GM12891 (cell line): Measurements from ENCODE around the gene UCK2.

ENCODE experiments used
- DNase-seq: peaks from one replicate; pipeline ENCODE4 v3.0.0; 2011; ENCODE audit warnings: low spot score; ENCODE audit not compliant: insufficient read length
- FAIRE-seq: peaks from 2 replicates; lab custom pipeline; 2011; peaks lifted over from hg19 to GRCh38; lab: Jason Lieb, UNC
- PAX5 ChIP-seq: IDR thresholded peaks from 2 replicates; pipeline ENCODE4 v1.6.1; 2011; ENCODE audit warnings: low read length, moderate library complexity, mild to moderate bottlenecking; ENCODE audit not compliant: insufficient read depth, severe bottlenecking
- POLR2A ChIP-seq: IDR thresholded peaks from 2 replicates; pipeline ENCODE4 v1.6.1; 2011; ENCODE audit warnings: low read depth, low read length, control low read depth
- POLR2AphosphoS5 ChIP-seq: IDR thresholded peaks from 2 replicates; pipeline ENCODE4 v1.6.1; 2011; ENCODE audit warnings: low read depth, low read length, control low read depth
- POU2F2 ChIP-seq: IDR thresholded peaks from 2 replicates; pipeline ENCODE4 v1.6.1; 2011; ENCODE audit warnings: low read depth, mild to moderate bottlenecking, control low read depth, low read length, moderate library complexity
- SPI1 ChIP-seq: IDR thresholded peaks from 2 replicates; pipeline ENCODE4 v1.6.1; 2011; ENCODE audit warnings: low read depth, low read length, control low read depth
- TAF1 ChIP-seq: IDR thresholded peaks from 2 replicates; pipeline ENCODE4 v1.6.1; 2011; ENCODE audit warnings: low read depth, low read length, control low read depth

Gene UCK2

DNA sequence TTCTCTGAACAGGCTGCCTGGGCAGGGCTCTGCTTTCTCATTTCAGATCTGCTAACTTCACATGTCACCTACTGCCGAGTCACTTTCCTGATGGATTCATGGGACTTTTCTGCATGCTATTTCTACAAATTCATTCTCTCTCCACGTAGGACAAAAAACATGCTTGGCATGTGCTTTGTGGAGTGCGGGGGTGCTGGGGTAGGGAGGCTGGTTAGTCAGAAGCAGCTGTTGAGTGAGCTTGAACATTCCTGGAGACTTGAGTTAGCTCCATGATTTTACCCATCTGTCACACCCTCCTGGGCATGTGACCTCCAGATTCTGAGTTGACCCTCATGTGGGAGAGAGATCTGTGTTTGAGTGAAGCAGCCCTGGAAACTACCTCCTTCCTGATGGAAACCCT is 71.4 kb downstream of the UCK2 start:
- no peak for DNase-seq
- FAIRE-seq, result no peak
- TF ChIP-seq POLR2AphosphoS5 (no peak), PAX5 (no peak), POU2F2 (no peak), POLR2A (no peak), TAF1 (no peak), SPI1 (no peak)

DNA sequence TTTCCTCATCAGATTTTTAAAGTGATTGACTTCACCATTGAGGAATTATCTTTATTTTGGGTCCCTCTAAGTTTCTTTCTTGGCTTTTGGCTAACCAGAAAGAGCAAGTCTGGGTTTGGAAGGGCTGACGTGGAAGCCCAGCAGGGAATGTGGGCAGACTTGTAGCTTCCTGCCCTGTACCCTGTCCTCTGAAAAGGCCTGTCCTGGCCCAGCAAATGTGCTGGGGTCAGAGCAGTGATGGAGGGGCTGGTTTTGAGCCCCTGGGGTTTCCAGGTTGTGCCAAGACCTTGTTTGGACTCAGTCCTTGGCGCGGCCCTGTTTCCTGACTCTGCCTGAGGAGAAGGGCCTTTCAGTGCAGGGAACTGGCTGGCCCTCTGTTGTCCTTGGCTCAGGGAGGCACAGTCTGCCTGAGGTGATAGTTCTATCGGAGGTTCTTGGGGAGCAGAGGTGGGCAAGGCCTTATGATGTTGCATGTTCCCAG is 72.1 kb downstream of the UCK2 start:
- TF ChIP-seq PAX5 (no peak), POU2F2 (no peak), TAF1 (no peak), POLR2A (no peak), SPI1 (no peak), POLR2AphosphoS5 (no peak)
- FAIRE-seq (no peak), DNase-seq (no peak)

DNA sequence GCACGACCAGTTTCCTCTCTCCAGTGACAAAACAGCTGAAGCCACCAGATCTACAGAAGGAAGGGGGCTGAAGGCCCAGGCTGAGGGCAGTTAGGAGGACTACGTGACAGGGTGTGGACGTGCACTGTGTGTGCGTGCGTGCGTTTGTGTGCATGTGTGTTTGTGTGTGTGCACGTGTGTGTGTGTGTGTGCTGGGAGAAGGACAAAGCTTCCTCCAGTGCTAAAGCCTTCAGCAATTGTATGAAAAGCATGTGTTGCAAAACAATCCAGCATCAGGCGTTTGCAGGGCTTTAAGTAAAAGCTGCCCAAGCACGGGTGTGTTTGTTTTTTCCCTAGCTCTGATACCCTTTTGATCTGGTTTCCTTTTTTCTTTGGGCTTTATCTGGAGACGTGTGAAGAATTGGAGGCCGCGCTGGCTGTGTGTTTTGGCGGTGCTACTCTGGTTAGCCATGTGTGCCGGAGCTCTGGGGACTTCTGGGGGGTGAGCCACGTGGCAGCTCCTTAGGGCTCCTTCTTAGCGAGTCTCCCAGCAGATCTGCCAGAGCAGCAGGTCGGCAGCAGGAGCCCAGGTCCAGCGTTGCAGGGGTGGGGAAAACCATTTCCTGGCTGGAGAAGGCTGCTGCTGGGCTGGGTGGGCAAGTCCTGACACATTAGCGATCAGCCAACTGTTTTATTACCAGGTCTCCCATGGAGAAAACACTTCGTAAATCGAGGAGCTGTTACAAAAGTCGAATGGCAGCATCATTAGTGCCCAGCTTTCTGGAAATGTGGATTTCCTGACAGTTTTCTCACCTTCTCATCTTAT is 73.4 kb downstream of the UCK2 start:
- TF ChIP-seq TAF1 (no peak), POLR2A (no peak), POLR2AphosphoS5 (no peak), SPI1 (no peak), POU2F2 (no peak), PAX5 (no peak)
- FAIRE-seq (no peak), DNase-seq (no peak)

DNA sequence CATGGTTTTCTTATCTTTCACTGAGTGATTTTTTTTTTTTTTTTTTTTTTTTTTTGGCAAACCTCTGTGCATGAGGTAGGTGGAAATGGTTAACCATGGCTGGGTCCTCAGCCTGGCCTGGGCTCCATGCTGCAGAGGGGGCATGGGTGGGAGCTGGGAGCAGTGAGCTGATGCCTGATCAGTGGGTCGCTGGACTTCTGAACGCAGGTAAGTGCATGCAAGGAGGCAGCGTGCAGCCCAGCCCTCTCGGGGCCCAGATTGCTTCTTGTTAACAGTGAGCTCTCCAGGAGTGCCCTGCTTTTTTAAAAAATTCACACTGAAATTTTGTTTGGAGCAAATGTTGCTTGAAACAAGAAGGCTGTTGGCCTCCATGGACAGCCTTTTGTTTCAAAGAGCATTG is 75.2 kb downstream of the UCK2 start:
- TF ChIP-seq SPI1, result no peak
- TF ChIP-seq TAF1, result no peak
- TF ChIP-seq PAX5, result no peak
- no peak for TF ChIP-seq POLR2AphosphoS5
- no peak for TF ChIP-seq POU2F2
- no peak for TF ChIP-seq POLR2A
- FAIRE-seq (no peak), DNase-seq (no peak)

DNA sequence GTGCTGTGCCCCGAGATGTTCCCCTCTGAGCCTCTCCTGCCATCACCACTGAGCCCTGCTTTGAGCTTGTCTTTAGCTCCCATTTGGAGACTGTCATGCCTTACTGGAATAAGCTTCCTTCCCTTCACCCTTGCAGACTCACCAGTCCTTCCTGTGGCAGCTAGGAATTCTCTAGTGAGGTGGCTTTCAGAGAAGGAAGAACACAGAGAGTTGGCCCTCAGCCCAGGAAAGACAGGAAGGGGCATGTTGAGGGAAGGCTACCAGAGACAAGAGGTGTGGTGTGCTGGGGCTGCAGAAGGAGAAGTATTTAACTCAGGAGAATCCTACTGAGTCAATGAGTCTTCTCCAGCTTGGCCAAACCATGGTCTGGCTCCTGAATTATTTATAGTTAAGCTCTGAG is 76.3 kb downstream of the UCK2 start:
- TF ChIP-seq PAX5, result no peak
- TF ChIP-seq SPI1, result no peak
- no peak for TF ChIP-seq TAF1
- TF ChIP-seq POLR2AphosphoS5, result no peak
- no peak for TF ChIP-seq POLR2A
- no peak for TF ChIP-seq POU2F2
- FAIRE-seq (no peak), DNase-seq (no peak)

GRCh38 chr1:165904948-165905347 is 77.5 kb downstream of the UCK2 start:
- TF ChIP-seq POU2F2 (no peak), SPI1 (no peak), PAX5 (no peak), TAF1 (no peak), POLR2A (no peak), POLR2AphosphoS5 (no peak)
- no peak for DNase-seq
- FAIRE-seq, result no peak

GRCh38 chr1:165905853-165906252 is 78.4 kb downstream of the UCK2 start:
- no peak for TF ChIP-seq PAX5
- no peak for TF ChIP-seq SPI1
- TF ChIP-seq POLR2AphosphoS5, result no peak
- TF ChIP-seq TAF1, result no peak
- TF ChIP-seq POLR2A, result no peak
- no peak for TF ChIP-seq POU2F2
- no peak for FAIRE-seq
- no peak for DNase-seq

DNA sequence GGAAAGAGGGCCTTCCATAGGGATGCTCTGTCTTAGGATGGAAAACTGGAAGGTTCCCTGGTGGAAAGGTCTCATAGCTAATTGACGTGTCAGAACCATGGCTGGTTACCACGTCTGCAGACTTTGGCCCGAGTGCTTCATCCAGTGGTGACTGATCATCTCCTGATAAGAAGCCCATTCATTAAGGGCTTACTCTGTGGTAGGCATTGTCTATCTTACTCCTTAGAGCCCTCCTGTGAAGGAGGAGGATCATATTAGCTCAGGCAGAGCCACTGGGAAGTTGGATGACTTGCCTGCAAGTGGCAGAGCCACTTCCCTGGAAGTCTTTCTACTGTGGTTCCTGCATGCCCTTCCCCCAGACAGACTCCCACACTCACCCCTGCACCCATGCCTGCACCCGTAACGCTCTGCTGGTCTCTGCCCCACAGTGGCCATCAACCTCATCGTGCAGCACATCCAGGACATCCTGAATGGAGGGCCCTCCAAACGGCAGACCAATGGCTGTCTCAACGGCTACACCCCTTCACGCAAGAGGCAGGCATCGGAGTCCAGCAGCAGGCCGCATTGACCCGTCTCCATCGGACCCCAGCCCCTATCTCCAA is 79.9 kb downstream of the UCK2 start:
- no peak for TF ChIP-seq POLR2A
- TF ChIP-seq POU2F2, result no peak
- no peak for TF ChIP-seq PAX5
- no peak for TF ChIP-seq SPI1
- no peak for TF ChIP-seq POLR2AphosphoS5
- no peak for TF ChIP-seq TAF1
- DNase-seq, result no peak
- no peak for FAIRE-seq

- TF ChIP-seq TAF1, result no peak
- TF ChIP-seq PAX5, result no peak
- TF ChIP-seq SPI1, result no peak
- TF ChIP-seq POLR2A, result no peak
- DNase-seq, result no peak
- no peak for FAIRE-seq
Measured at GRCh38 chr1:165910764-165911421, 83.5 kb downstream of the UCK2 start.

DNA sequence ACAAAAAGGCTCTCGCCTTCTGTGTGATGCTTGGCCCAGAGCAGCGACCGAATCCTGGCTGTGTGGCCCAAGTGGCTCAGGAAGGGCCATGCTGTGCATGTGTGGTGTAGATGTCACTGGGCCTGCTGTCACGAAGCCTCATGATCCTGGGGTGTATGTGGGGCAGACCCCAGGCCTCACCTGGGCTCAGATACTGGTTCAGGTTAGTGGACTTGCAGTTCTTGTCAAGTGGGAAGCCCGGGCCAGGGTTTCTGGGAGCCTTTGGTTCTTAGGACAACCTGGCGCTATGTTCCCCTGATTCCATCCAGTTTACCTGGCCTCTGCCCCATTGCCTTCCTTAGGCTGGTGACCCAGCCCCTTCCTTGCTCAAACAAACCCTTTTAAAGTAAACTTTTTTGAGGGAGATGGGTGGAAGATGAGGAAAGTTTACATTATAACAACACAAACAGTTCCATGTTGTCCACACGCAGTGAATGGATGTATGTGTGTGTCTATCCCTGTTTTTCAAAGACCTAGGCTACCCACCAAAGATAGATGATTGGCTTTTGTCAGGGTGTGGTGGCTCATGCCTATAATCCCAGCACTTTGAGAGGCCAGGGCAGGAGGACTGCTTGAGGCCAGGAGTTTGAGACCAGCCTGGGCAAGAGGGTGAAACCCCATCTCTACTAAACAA is 84.3 kb downstream of the UCK2 start:
- TF ChIP-seq POU2F2, result no peak
- no peak for TF ChIP-seq SPI1
- no peak for TF ChIP-seq PAX5
- TF ChIP-seq POLR2A, result no peak
- FAIRE-seq, result no peak
- no peak for DNase-seq
